ENCODE data around the gene TNC.

The TNC gene

DNA sequence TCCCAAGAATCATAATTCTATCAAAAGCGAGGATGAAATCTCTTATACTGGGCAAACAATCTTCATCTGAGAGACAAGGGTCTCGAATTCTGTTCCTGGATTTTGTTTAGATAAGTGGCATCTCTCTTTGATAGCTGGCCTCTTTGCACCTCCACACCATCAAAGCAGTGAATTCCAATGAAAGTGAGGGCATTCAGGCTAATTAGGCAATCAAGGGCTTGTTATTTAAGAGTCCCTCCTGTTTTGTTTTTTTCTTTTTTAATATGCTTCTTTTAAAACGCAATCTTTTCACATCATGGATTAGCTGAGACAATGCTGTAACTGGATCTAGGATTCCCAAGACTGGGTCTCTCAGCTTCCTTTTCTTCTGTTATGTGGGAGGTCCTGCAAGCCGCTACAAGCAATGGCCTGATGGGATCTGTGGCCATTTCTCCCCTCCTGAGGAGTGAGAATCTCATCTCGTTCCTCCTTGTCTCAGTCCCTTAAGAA is 67.9 kb downstream of the TNC start:
- no peaks in the 10 kb centered on the region; the same call in 1 of the 2 replicates for H3K9me2 ChIP-seq (replicated peaks; ENCODE audit: control insufficient read depth, low read length)
- peaks cover 9% of the 10 kb centered on the region for H3K27me3 ChIP-seq (ENCODE audit: control insufficient read depth, low read length)
- H3K9me3 ChIP-seq (ENCODE audit: control insufficient read depth, insufficient read depth, low read length), result no peaks in the 10 kb centered on the region
- H3F3A ChIP-seq (ENCODE audit: control insufficient read depth, insufficient read depth), result no peaks in the 10 kb centered on the region
- H3K4me3 ChIP-seq (ENCODE audit: low read length), result no peak overlapping the region
- no peaks in the 10 kb centered on the region for H3K4me1 ChIP-seq (ENCODE audit: control insufficient read depth, low read length)
- H3K4me2 ChIP-seq (ENCODE audit: low read length), result no peak overlapping the region
- H3K79me2 ChIP-seq (ENCODE audit: control insufficient read depth, low read length), result no peaks in the 10 kb centered on the region
- TF ChIP-seq, protein P1, sequence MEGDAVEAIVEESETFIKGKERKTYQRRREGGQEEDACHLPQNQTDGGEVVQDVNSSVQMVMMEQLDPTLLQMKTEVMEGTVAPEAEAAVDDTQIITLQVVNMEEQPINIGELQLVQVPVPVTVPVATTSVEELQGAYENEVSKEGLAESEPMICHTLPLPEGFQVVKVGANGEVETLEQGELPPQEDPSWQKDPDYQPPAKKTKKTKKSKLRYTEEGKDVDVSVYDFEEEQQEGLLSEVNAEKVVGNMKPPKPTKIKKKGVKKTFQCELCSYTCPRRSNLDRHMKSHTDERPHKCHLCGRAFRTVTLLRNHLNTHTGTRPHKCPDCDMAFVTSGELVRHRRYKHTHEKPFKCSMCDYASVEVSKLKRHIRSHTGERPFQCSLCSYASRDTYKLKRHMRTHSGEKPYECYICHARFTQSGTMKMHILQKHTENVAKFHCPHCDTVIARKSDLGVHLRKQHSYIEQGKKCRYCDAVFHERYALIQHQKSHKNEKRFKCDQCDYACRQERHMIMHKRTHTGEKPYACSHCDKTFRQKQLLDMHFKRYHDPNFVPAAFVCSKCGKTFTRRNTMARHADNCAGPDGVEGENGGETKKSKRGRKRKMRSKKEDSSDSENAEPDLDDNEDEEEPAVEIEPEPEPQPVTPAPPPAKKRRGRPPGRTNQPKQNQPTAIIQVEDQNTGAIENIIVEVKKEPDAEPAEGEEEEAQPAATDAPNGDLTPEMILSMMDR (IDR thresholded peaks at IDR 0.05; ENCODE audit: low read depth, low read length, poor library complexity, severe bottlenecking), result no peak
- no peak for TF ChIP-seq EZH2phosphoT487 (IDR thresholded peaks at IDR 0.05; ENCODE audit: borderline replicate concordance, low read length)
- no peaks in the 10 kb centered on the region for H3K36me3 ChIP-seq (ENCODE audit: control insufficient read depth, low read length)
- no peak overlapping the region for H3K27ac ChIP-seq (ENCODE audit: low read depth, low read length)
- H4K20me1 ChIP-seq (ENCODE audit: control insufficient read depth, insufficient read depth, low read depth, low read length), result no peaks in the 10 kb centered on the region

DNA sequence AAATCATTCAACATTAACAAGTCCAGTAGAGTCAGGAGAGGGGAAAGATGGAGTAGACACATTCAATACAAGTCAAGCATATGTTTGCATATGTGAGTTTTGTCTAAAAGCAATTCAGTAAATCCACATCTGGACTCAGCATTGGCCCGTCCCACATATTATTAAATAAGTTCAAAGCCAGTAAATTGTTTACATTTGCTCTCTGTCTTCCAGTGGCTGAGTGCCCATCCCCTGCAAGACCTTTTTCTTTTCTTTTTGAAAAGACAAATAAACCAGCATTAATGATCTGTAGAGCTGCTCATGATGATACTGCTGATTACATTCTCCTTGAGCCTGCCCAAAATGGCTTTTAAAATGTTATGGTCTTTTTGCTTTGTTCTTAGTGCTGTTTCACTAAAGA is 71.1 kb downstream of the TNC start:
- no peaks in the 10 kb centered on the region for H3K4me1 ChIP-seq (ENCODE audit: control insufficient read depth, low read length)
- H3K4me2 ChIP-seq (ENCODE audit: low read length), result no peak overlapping the region
- peaks cover 13% of the 10 kb centered on the region for H3K27me3 ChIP-seq (ENCODE audit: control insufficient read depth, low read length)
- no peaks in the 10 kb centered on the region for H3K36me3 ChIP-seq (ENCODE audit: control insufficient read depth, low read length)
- no peak for TF ChIP-seq EZH2phosphoT487 (IDR thresholded peaks at IDR 0.05; ENCODE audit: borderline replicate concordance, low read length)
- TF ChIP-seq, protein P1 (IDR thresholded peaks at IDR 0.05; ENCODE audit: low read depth, low read length, poor library complexity, severe bottlenecking), result no peak
- no peaks in the 10 kb centered on the region for H3K9me3 ChIP-seq (ENCODE audit: control insufficient read depth, insufficient read depth, low read length)
- no peak overlapping the region for H3K4me3 ChIP-seq (ENCODE audit: low read length)
- H3K9me2 ChIP-seq (replicated peaks; ENCODE audit: control insufficient read depth, low read length), result no peaks in the 10 kb centered on the region; the same call in 1 of the 2 replicates
- no peak overlapping the region for H3K27ac ChIP-seq (ENCODE audit: low read depth, low read length)
- H3K79me2 ChIP-seq (ENCODE audit: control insufficient read depth, low read length), result no peaks in the 10 kb centered on the region
- no peaks in the 10 kb centered on the region for H3F3A ChIP-seq (ENCODE audit: control insufficient read depth, insufficient read depth)
- no peaks in the 10 kb centered on the region for H4K20me1 ChIP-seq (ENCODE audit: control insufficient read depth, insufficient read depth, low read depth, low read length)

DNA sequence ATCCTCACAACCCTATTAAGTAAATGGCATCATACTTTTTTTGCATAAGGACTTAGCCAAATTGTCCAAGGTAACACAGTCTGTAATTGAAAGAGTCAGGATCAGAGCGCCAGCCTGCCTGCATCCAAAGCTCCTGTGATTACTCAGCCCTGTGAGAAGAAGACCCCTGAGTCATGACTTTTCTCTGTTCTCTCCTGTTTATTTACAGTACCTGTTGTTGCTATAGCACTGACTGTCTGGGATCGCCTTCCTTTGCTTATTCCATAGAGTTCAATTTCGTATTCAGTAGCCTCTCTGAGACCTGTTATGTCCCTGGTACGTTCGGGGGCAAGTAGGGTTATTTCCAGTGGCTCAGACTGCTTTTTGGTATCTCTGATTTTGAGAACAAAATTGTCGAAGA is 71.8 kb downstream of the TNC start:
- H3K9me3 ChIP-seq (ENCODE audit: control insufficient read depth, insufficient read depth, low read length), result no peaks in the 10 kb centered on the region
- no peaks in the 10 kb centered on the region for H4K20me1 ChIP-seq (ENCODE audit: control insufficient read depth, insufficient read depth, low read depth, low read length)
- H3K4me3 ChIP-seq (ENCODE audit: low read length), result no peak overlapping the region
- H3K9me2 ChIP-seq (replicated peaks; ENCODE audit: control insufficient read depth, low read length), result no peaks in the 10 kb centered on the region; the same call in 1 of the 2 replicates
- H3K79me2 ChIP-seq (ENCODE audit: control insufficient read depth, low read length), result no peaks in the 10 kb centered on the region
- H3K4me1 ChIP-seq (ENCODE audit: control insufficient read depth, low read length), result no peaks in the 10 kb centered on the region
- H3K27me3 ChIP-seq (ENCODE audit: control insufficient read depth, low read length), result peaks cover 13% of the 10 kb centered on the region
- H3K36me3 ChIP-seq (ENCODE audit: control insufficient read depth, low read length), result no peaks in the 10 kb centered on the region
- TF ChIP-seq EZH2phosphoT487 (IDR thresholded peaks at IDR 0.05; ENCODE audit: borderline replicate concordance, low read length), result no peak
- TF ChIP-seq, protein P1 (IDR thresholded peaks at IDR 0.05; ENCODE audit: low read depth, low read length, poor library complexity, severe bottlenecking), result no peak
- no peak overlapping the region for H3K4me2 ChIP-seq (ENCODE audit: low read length)
- no peaks in the 10 kb centered on the region for H3F3A ChIP-seq (ENCODE audit: control insufficient read depth, insufficient read depth)
- H3K27ac ChIP-seq (ENCODE audit: low read depth, low read length), result no peak overlapping the region
